HepG2 (cell line): ENCODE measurements around the gene DNAJC11. TPM values are rescaled to one million over a fixed set of nuclear protein-coding genes. Genes with fewer than 3 reads are reported as not detected.

ENCODE experiments used
- AKAP8 ChIP-seq: sonication (generic); formaldehyde crosslinking; IDR thresholded peaks from 2 replicates; pipeline ENCODE4 v1.5.1; 2020; ENCODE audit warnings: mild to moderate bottlenecking, missing genetic modification reagents
- GTF2F1 ChIP-seq: fragments of 150-350 bp; IDR thresholded peaks from 2 replicates; pipeline ENCODE4 v1.6.1; 2014; ENCODE audit warnings: low read length
- HDAC1 ChIP-seq: sonication (generic); formaldehyde crosslinking; IDR thresholded peaks from 2 replicates; pipeline ENCODE4 v1.5.1; 2020; ENCODE audit warnings: mild to moderate bottlenecking, missing genetic modification reagents
- POLR2AphosphoS2 ChIP-seq: IDR thresholded peaks from 2 replicates; pipeline ENCODE4 v1.6.1; 2011; ENCODE audit warnings: low read depth, low read length, improper control_type of control experiment
- POLR2AphosphoS5 ChIP-seq: IDR thresholded peaks from 2 replicates; pipeline ENCODE4 v1.6.1; 2012; ENCODE audit warnings: low read depth, low read length
- SUZ12 ChIP-seq: fragments of 150-350 bp; IDR thresholded peaks from 2 replicates; pipeline ENCODE4 v1.6.1; 2014; ENCODE audit warnings: low read depth, low read length
- TCF7L2 ChIP-seq: IDR thresholded peaks from 2 replicates; pipeline ENCODE4 v1.6.1; 2011; ENCODE audit warnings: mild to moderate bottlenecking, low read depth, low read length, moderate library complexity
- TP53 ChIP-seq: sonication (generic); formaldehyde crosslinking; conservative IDR thresholded peaks from 2 replicates; pipeline ENCODE4 v1.4.0; 2020; ENCODE audit warnings: missing genetic modification reagents
- ZBTB25 ChIP-seq: IDR thresholded peaks from 2 replicates; pipeline ENCODE4 v1.6.1; 2018; ENCODE audit warnings: missing genetic modification reagents
- ZMYM3 ChIP-seq: sonication (generic); formaldehyde crosslinking; IDR thresholded peaks from 2 replicates; pipeline ENCODE4 v1.5.1; 2020; ENCODE audit warnings: mild to moderate bottlenecking, missing genetic modification reagents
- ZNF407 ChIP-seq: sonication (generic); formaldehyde crosslinking; IDR thresholded peaks from one replicate; pipeline ENCODE4 v1.5.1; 2020; ENCODE audit warnings: mild to moderate bottlenecking, missing genetic modification reagents; ENCODE audit errors: not compliant biosample characterization
- ZNF446 ChIP-seq: sonication (generic); formaldehyde crosslinking; IDR thresholded peaks from 2 replicates; pipeline ENCODE4 v1.5.0; 2020; ENCODE audit warnings: mild to moderate bottlenecking, missing genetic modification reagents
- ZSCAN29 ChIP-seq: sonication (generic); formaldehyde crosslinking; conservative IDR thresholded peaks from 2 replicates; pipeline ENCODE4 v1.4.0; 2020; ENCODE audit warnings: mild to moderate bottlenecking, missing genetic modification reagents
- polyA plus RNA-seq, 8 experiments: library from polyadenylated mRNA; depleted of rRNA in 3 of 8; stranded (reverse) in 7 of 8; unstranded in 1 of 8; fragments of >200 nt; fragmentation: Illumina TruSeq in 4 of 8; extraction: Trizol in 4 of 8; gene quantifications; 2 replicates each; pipeline versions ENCODE4 v1.2.1 to v1.2.3, GENCODE V29; 2011 to 2016; ENCODE audit warnings: low read depth in 4 of 8, missing spikeins in 1 of 8, mixed read lengths in 1 of 8; ENCODE audit not compliant: insufficient read depth in 1 of 8
- total RNA-seq, 5 experiments: library from RNA; depleted of rRNA; stranded (reverse); fragments of >200 nt; fragmentation: Illumina TruSeq; extraction: Trizol; gene quantifications; 2 replicates each; pipeline ENCODE4 v1.2.3, GENCODE V29; 2016; ENCODE audit warnings: low read depth in 1 of 5
- TF ChIP-seq, protein P1 (sequence below): IDR thresholded peaks from 2 replicates; pipeline ENCODE4 v1.6.1; 2016; ENCODE audit warnings: missing compliant biosample characterization, missing genetic modification reagents, borderline replicate concordance
- TF ChIP-seq, protein P2 (sequence below): sonication (generic); formaldehyde crosslinking; IDR thresholded peaks from 2 replicates; pipeline ENCODE4 v1.4.0; 2020; ENCODE audit warnings: missing genetic modification reagents
- TF ChIP-seq, protein P3 (sequence below): sonication (generic); formaldehyde crosslinking; IDR thresholded peaks from 2 replicates; pipeline ENCODE4 v1.4.0; 2020; ENCODE audit warnings: mild to moderate bottlenecking, missing genetic modification reagents

DNAJC11 gene
- total and polyA plus RNA-seq, 2 of the 13 experiments (the other 11 are each of a cell fraction or from before 2014, with no cell fraction given) = 25.1 to 47.6 TPM

DNA sequence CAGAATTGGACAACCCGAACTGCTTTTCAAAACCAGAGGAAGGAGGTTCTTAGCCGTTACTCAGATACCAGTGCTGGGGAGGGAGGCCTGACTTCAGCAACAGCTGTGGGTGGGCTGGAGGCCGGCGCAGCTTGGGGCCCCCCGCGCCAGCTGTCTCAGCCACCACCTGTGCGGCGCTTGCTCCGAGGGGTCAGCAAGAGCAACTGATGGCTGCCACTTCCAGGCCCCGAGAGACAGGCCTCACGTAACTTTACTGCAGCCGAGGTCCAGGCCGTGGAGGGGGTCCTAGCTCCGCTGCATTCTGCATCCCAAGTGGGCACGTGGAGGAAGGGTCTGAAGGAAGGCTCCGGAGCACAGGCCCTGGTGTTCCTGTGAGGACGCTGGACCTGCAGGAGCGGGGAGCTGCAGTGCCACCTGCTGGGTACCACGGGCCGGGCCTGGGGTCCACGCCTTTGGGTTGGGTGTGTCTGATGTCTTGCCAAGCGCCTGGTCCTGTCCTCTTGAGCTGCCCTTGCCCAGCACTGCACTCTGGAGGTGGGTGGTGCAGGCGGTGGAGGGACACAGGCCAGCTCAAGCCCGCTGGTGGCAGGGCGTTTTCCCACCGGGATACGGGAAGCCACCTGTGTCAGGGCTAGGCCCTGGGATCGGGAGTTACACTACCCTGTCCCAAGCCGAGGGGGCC, 67.1 kb downstream of the DNAJC11 start (continued):
- TF ChIP-seq ZNF407 = no peak
- TF ChIP-seq, protein P1, sequence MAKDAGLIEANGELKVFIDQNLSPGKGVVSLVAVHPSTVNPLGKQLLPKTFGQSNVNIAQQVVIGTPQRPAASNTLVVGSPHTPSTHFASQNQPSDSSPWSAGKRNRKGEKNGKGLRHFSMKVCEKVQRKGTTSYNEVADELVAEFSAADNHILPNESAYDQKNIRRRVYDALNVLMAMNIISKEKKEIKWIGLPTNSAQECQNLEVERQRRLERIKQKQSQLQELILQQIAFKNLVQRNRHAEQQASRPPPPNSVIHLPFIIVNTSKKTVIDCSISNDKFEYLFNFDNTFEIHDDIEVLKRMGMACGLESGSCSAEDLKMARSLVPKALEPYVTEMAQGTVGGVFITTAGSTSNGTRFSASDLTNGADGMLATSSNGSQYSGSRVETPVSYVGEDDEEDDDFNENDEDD = no peak
- peak; percentile 52; the same call in 1 of the 2 replicates for TF ChIP-seq AKAP8 (CRISPR knock-in tag)
- TF ChIP-seq SUZ12 = no peak
- no peak for TF ChIP-seq TP53
- TF ChIP-seq ZSCAN29 (CRISPR knock-in tag) = no peak
- TF ChIP-seq GTF2F1 = no peak
- TF ChIP-seq ZBTB25 (CRISPR knock-in tag) = no peak
- TF ChIP-seq, protein P2, sequence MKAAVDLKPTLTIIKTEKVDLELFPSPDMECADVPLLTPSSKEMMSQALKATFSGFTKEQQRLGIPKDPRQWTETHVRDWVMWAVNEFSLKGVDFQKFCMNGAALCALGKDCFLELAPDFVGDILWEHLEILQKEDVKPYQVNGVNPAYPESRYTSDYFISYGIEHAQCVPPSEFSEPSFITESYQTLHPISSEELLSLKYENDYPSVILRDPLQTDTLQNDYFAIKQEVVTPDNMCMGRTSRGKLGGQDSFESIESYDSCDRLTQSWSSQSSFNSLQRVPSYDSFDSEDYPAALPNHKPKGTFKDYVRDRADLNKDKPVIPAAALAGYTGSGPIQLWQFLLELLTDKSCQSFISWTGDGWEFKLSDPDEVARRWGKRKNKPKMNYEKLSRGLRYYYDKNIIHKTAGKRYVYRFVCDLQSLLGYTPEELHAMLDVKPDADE (CRISPR knock-in tag) = no peak
- no peak for TF ChIP-seq POLR2AphosphoS2
- TF ChIP-seq, protein P3, sequence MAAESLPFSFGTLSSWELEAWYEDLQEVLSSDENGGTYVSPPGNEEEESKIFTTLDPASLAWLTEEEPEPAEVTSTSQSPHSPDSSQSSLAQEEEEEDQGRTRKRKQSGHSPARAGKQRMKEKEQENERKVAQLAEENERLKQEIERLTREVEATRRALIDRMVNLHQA (CRISPR knock-in tag) = no peak
- TF ChIP-seq ZNF446 (CRISPR knock-in tag) = no peak
- TF ChIP-seq HDAC1 (CRISPR knock-in tag) = no peak
- peak; percentile 19; the same call in 1 of the 2 replicates for TF ChIP-seq POLR2AphosphoS5
- no peak for TF ChIP-seq TCF7L2
- TF ChIP-seq ZMYM3 (CRISPR knock-in tag) = no peak
